Measurements from ENCODE around the gene ZNF490.

The ZNF490 gene

DNA sequence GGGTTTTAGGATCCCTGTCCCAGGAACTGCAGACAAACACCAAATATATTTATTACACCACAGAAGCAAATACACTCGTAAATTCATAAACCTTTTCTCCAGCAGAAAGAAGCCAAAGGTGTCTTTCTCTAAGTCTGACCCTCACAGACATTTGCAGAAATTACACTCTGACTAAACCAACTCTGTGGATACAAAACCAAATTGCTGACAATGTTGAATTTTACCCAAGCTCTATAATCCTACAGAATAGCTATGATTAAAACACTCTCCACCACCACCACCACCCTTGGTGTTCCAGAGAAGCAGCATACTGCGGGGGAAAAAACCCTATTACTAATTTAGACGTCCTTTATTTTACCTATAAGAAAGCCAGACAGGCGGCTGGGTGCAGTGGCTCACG, 64.5 kb downstream of the ZNF490 start:
- in situ Hi-C loops (cut with MboI; ENCODE audit: low sequenced_read_pairs): no loop called here

DNA sequence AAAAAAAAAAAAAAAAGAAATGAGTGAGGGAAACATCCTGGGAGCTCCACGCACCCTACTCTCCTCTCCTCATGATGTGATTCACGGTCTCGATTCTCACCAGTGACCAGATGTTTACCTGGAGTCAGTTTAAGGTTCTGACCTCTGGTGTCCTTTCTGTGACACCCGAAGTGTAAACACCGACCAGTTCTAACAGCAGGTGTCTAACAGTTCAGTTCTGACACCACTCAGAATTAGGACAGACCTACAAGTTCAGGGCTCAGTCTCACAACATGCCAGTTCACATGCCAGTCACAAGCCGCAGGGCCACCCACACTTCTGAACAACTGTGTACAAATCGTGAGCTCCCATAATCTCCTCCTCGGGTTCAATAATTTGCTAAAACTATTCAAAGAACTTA, 65.3 kb downstream of the ZNF490 start:
- in situ Hi-C loops (cut with MboI; ENCODE audit: low sequenced_read_pairs): no loop called here

DNA sequence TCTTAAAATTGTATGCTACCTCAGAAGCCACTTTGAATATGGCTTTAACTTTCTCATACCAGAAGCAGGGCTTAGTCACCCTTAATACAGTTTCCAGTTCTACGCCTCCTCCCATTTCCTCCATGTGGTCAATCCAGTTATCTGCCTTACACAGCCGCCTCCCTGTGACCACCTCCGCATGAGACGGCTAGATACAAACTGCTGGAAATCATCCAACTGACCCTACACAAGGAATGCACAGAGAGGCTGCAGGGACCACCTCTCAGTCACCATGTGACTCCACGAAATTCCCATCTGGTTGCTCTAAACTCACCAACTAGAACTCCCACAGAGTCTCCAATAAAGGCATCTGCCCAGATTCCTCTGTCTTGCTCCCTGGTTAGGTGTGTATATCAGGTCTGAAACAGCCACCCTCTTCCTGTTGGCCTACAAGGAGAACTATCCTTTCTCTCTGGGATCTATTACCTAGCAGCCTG, 66.2 kb downstream of the ZNF490 start:
- in situ Hi-C loops (cut with MboI; ENCODE audit: low sequenced_read_pairs): no loop called here

DNA sequence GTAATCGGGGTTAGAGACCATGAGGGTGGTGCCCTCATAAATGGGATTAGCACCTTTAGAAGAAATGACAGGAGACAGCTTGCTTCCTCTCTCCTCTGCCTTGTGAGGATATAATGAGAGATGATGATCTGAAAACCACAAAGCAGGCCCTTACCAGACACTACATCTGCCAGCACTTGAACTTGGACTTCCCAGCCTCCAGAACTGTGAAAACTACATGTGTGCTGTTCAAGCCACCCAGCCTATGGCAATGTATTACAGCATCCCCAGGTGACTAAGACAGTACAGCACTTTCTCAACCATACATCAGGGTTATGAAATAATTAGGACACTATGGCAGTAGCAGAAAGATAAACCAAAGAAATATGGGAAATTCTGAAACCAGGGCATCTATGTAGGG, 66.8 kb downstream of the ZNF490 start:
- in situ Hi-C loops (cut with MboI; ENCODE audit: low sequenced_read_pairs): no loop called here
